Fibroblast of mammary gland (primary cell): ENCODE data around the gene LRP1.

Source experiments
- DNase-seq: peaks from one replicate; pipeline ENCODE4 v3.0.0-alpha.2; 2010; ENCODE audit warnings: low read depth
- H3K4me3 ChIP-seq: 2 replicates; pipeline ENCODE4 v1.5.1; 2011; ENCODE audit warnings: low read depth, mild to moderate bottlenecking, low read length, moderate library complexity; ENCODE audit not compliant: control insufficient read depth
- TF ChIP-seq, protein P1 (sequence below): conservative IDR thresholded peaks from 2 replicates; pipeline ENCODE4 v1.5.1; 2011; ENCODE audit warnings: low read depth, low read length, inconsistent platforms; ENCODE audit not compliant: control insufficient read depth, insufficient read depth

Gene LRP1

DNA sequence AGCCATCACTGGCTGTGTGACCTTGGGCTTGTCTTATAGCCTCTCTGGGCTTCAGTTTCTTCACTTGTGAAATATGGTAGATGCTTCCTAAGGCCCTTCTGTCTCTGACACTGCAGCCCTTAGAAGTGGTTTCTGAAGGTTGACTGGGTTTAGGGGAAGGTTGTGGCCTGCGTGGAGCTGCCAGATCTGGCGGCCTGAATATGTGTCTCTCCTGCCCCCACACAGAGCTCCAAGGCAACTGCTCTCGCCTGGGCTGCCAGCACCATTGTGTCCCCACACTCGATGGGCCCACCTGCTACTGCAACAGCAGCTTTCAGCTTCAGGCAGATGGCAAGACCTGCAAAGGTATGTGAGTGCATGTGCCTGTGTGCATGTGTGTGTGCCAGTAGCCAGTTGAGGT is 15.2 kb downstream of the LRP1 start:
- TF ChIP-seq, protein P1, sequence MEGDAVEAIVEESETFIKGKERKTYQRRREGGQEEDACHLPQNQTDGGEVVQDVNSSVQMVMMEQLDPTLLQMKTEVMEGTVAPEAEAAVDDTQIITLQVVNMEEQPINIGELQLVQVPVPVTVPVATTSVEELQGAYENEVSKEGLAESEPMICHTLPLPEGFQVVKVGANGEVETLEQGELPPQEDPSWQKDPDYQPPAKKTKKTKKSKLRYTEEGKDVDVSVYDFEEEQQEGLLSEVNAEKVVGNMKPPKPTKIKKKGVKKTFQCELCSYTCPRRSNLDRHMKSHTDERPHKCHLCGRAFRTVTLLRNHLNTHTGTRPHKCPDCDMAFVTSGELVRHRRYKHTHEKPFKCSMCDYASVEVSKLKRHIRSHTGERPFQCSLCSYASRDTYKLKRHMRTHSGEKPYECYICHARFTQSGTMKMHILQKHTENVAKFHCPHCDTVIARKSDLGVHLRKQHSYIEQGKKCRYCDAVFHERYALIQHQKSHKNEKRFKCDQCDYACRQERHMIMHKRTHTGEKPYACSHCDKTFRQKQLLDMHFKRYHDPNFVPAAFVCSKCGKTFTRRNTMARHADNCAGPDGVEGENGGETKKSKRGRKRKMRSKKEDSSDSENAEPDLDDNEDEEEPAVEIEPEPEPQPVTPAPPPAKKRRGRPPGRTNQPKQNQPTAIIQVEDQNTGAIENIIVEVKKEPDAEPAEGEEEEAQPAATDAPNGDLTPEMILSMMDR: no peak
- DNase-seq: no peak
- H3K4me3 ChIP-seq: no peak overlapping the region

DNA sequence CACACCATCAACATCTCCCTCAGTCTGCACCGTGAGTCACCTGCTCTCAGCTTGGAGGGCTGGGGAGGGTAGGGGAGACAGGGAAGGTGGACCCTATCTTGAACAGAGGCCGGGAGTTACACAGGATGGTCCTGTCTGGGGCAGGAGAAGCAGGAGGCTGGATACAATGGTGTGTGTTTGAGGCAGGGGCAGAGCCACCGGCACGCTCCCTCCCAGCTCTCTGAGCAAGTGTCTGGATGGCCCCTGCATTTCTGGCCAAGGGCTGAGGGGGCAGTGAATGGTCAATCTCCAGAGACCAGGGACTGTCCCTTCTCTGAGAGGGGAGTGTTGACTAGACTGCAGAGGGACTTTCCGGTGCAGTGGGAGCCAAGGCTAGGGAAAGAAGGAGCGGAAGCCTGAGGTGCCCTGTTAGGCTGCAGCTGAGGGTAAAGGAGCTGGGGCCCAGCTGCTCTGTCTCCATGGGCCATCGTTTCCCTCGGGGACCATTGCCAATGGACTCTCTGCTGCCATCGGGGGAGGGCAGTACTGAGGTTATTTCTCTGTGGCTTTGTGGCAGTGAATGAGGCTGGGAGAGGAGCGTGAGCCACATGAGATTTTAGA is 17.3 kb downstream of the LRP1 start:
- no peak overlapping the region for H3K4me3 ChIP-seq
- TF ChIP-seq, protein P1: peak; percentile 7
- no peak for DNase-seq

DNA sequence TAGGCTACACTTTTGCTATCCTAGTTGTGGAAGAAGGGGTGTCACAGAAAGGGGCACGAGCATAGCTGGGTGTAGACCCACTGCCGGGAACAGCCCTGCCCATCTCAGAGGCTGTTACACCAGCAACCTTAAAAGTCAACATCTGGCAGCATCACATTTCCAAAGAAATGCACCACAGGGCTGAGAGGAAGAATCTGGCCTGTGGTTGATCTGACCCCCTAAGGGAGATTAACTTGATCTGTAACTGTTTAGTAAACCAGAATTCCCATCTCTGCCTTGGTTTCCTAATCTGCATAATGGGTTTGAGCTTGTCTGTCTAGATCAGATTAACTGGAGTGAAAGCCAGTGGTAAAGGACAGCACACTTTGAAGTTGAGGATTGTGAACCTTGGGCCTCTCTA is 17.8 kb downstream of the LRP1 start:
- TF ChIP-seq, protein P1: no peak
- peak; percentile 72 for DNase-seq
- H3K4me3 ChIP-seq: no peak overlapping the region

DNA sequence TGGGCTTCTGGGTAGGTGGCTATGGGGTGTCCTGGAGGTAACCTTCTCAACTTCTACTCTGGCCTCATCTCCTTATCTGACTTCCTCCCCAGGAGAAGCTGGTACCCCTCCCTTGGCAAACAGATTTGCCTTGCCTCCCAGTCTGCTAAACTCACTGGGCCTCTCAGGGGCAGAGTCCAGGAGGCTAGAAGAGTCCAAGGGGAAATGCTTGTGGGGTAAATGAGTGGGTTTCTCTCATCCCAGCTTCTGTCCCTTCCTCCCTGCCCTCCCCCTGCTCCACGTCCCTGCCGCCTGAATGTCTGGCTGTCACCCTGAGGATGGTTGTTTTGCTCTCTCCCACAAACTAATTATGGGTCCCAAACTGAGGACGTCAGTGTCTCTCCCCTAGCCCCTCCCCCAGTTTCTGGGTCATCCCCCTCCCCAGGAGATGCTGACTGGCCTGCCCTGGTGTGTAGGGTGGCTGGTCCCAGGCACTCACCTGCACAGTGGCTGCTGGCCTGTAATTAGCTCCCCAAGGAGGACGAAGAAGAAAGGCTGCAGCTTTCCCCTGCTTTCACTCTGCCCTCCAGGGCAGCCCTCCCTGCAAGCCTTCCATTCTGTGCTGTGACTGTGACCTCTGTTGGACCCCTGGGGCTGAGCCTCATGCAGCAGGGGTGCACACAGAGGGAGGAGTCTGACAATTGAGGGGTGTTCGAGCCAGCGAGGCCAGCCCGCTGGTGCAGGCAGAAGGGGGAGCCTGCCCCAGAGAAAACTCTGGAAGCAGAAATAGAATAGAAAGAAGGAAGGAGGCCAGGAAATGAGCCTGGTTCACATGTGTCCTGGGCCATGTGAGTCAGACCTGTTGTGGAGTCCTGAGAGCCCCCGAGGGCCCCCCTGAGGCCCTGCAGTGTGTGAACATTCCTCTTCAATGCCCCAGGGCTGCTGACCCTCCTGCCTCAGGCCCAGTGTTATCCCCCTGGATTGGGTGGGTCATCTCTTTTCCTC is 19.0 kb downstream of the LRP1 start, which contains the start of gene LRP1-AS:
Gene LRP1-AS (minus strand): TSS at position 659 of the 984 bp plus-strand sequence.
- TF ChIP-seq, protein P1: no peak
- peak; percentile 88 for DNase-seq
- H3K4me3 ChIP-seq: no peak within 1 kb of the TSS

DNA sequence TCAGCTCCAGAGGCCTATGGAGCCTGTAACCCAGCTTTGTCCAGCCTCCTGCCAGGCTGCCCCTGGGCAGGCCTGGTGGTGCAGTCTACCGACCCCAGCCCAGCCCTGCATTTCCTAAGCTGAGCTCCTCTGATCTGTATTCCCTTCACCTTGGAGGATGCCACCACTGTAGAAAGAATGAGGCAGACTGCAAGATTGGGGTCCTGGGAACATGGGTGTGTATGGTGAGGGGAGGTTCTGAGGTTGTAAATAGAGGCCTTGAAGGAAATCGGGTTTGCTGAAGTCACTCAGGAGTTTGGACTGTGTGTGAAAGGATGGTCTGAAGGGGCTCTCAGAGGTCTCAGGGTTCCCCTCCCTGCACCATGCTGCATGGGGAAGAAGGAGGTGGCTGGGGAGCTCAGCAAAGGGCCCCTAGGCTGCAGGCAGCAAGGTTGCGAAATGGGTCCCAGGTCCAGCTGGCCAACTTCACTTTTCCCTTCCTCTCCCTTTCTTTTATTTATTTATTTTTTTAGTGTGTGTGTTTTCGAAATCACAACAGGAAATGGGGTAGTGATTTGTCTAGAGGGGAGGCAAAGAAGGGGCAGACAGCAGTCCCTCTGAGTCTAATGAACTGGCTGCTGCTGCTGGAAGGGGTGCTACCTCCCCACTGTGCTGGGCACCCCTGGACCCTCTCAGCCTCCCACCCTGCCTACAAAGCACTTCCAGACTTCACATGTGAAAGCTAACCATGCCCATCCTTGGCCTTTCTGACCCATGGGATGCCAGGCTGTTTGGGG is 20.4 kb downstream of the LRP1 start:
- TF ChIP-seq, protein P1: no peak
- DNase-seq: peak; percentile 86
- H3K4me3 ChIP-seq: no peak overlapping the region

DNA sequence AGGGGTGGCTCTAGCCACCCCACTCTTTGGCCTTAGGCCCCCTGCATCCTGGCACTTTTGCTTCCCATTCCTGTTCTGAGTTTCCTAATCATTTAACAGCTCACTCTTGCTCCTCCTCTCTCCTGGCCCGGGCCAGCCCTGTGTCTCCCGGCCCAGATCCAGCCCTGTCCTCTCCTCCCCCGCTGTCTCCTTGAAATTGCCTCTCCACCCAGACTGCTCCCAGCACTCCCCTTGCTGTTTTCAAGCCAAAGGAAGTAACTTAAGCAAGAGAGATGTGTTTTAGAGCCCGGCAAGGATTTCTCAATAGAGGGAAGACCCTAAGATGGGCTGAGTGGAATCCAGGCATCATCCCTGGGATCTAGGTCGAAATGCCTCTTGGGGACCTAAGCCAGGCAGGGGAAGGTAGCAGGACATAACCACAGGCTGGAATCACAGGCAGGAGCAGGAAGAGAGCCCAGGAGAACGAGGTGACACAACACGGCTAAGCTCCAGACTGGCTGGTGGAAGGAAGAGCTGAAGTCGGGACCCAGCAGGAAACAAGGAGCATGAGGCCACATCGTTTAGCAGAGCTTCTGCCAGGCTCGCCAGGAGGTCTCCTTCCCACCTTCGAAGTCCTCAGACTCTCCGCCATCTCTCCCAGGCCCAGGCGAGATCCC is 21.1 kb downstream of the LRP1 start:
- TF ChIP-seq, protein P1: no peak
- peak; percentile 88 for DNase-seq
- no peak overlapping the region for H3K4me3 ChIP-seq
